T-helper 17 cell (primary cell): Measurements from ENCODE around the gene FBLN2. TPM values are rescaled to one million over a fixed set of nuclear protein-coding genes. Genes with fewer than 3 reads are reported as not detected.
A peak's percentile ranks its signal among the peaks of the same experiment; 100 is the strongest.

Experiments
- ATAC-seq: fragments of 150-1000 bp; cut with Tn5 transposase; 2 replicates; pipeline ENCODE4 v1.10.0; 2021; ENCODE audit warnings: mild to moderate bottlenecking, moderate library complexity
- DNase-seq, 3 donors: peaks; one replicate each; pipeline versions ENCODE4 v3.0.0 to v3.0.0-alpha.2; 2020 to 2021
- H3K9me3 ChIP-seq: one replicate; pipeline ENCODE4 v1.7.0; 2013; ENCODE audit warnings: low read length, mild to moderate bottlenecking; ENCODE audit not compliant: control insufficient read depth, poor library complexity, severe bottlenecking
- H3K27ac Mint-ChIP-seq: one replicate; pipeline ENCODE4 v1.8.0; 2022; ENCODE audit warnings: mild to moderate bottlenecking, moderate library complexity, mixed read lengths
- H3K27me3 Mint-ChIP-seq: one replicate; pipeline ENCODE4 v1.8.0; 2022; ENCODE audit warnings: mixed read lengths
- H3K36me3 Mint-ChIP-seq: one replicate; pipeline ENCODE4 v1.8.0; 2022; ENCODE audit warnings: low read depth, mixed read lengths
- H3K4me1 Mint-ChIP-seq: one replicate; pipeline ENCODE4 v1.8.0; 2022; ENCODE audit warnings: mild to moderate bottlenecking, mixed read lengths
- H3K4me3 Mint-ChIP-seq: one replicate; pipeline ENCODE4 v1.8.0; 2022; ENCODE audit warnings: mild to moderate bottlenecking, moderate library complexity, mixed read lengths
- total RNA-seq, 4 donors: library from RNA in 2 of 4; stranded (reverse) in 2 of 4; gene quantifications; one replicate each; pipeline ENCODE4 v1.2.3 and lab custom pipeline; 2022 to 2026

The FBLN2 gene
- total RNA-seq, 2 donors from 2014 or later: 1.5 TPM; not detected in 1

DNA sequence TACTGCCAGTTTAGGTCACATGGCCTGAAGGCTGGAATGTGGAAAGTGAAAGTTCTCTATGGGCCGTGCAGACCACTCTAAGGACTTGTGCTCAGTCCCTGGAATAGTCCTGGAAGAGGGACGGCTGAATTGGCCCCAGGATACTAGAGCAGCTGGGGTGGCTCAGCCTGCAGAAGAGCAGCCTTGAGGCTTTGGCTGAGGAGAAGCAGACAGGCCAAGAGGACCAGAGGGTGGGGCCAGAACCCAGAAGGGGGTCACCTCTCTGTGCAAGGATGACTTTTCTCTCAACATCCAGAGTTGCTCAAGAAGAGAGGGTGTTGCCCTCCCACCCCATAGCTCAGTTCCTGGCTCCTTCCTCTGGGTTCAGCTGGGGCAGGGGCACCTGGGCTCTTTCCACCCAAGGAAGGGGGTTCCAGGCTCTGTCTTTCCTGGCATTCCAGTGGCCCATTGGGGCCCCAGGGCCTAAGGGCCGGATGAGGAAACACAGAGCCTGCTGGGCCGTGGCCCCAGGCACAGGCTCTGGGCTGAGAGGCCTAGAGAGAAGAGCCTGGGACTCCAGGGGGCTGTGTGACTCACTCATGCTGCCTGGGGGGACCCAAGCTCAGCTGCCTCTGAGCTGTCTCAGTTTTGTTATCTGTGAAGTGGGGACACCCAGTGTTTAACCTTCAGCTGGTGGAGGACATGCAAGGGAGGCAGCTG is 8.5 kb upstream of the FBLN2 start:
- peaks cover 2% of the 10 kb centered on the region for H3K36me3 Mint-ChIP-seq
- H3K4me3 Mint-ChIP-seq: no peak overlapping the region
- no peaks in the 10 kb centered on the region for H3K9me3 ChIP-seq
- DNase-seq (no peak), ATAC-seq (no peak)
- peaks cover 39% of the 10 kb centered on the region for H3K27me3 Mint-ChIP-seq
- peaks cover 19% of the 10 kb centered on the region for H3K4me1 Mint-ChIP-seq
- no peak overlapping the region for H3K27ac Mint-ChIP-seq

DNA sequence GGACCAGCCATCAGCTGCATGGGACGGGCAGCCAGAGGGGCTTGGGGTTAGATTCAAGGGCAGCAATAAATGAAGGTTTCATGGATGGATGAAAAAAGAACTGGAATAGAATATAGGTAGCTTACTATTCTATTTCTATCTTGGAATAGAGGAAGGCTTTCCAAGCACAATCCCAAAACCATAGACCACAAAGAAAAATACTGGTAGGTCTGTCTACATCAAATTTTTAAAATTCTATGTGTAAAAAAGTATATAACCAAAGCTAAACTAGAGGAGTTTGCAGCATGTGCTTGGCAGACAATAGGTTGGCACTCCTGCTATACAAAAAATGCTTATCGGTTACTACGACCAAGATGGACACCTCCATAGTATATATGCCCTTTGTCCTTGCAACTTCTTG is 7.2 kb upstream of the FBLN2 start:
- peaks cover 2% of the 10 kb centered on the region for H3K36me3 Mint-ChIP-seq
- peaks cover 20% of the 10 kb centered on the region for H3K4me1 Mint-ChIP-seq
- DNase-seq: no peak
- no peak overlapping the region for H3K27ac Mint-ChIP-seq
- H3K9me3 ChIP-seq: no peaks in the 10 kb centered on the region
- peaks cover 35% of the 10 kb centered on the region for H3K27me3 Mint-ChIP-seq
- no peak for ATAC-seq
- no peak overlapping the region for H3K4me3 Mint-ChIP-seq

DNA sequence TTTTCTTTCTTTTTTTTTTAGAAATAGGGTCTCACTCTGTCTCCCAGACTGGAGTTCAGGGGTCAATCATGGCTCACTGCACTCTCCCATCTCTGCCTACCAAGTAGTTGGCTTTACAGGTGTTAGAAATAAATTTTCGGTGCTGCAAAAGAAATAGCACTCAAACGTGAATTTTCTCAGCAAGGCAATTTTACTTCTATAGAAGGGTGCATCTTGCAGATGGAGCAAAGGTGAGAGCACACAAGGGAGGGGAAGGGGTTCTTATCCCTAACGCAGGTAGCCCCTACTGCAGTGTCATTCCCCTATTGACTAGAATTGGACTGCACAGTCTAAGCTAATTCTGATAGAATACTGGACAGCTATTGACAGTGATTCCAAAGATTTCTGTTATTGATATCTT is 6.8 kb upstream of the FBLN2 start:
- ATAC-seq: no peak
- peaks cover 17% of the 10 kb centered on the region for H3K4me1 Mint-ChIP-seq
- H3K27me3 Mint-ChIP-seq: peaks cover 35% of the 10 kb centered on the region
- no peaks in the 10 kb centered on the region for H3K9me3 ChIP-seq
- no peak overlapping the region for H3K27ac Mint-ChIP-seq
- no peak for DNase-seq
- no peak overlapping the region for H3K4me3 Mint-ChIP-seq
- peaks cover 2% of the 10 kb centered on the region for H3K36me3 Mint-ChIP-seq

DNA sequence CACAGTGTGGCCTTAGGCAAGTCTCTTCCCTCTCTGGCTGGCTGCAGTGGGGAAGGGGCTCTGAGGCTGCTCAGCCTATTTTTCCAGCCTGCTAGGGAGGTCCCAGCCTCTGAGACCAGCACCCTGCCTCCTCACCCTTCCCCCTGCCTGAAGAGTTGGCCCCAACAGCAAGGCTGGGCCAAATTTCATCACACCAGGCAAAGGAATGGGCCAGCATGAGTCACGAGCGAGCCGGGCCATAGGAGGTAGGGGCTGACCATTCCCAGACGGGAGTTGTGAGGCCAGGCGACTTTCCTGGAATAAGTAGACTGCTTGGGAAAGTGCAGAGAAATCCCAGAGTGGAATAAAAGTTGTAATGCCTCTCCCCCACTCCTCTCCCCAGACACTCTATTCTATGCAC is 5.7 kb upstream of the FBLN2 start:
- Mint-ChIP-seq H3K4me1 (peaks cover 17% of the 10 kb centered on the region), H3K4me3 (no peak overlapping the region), H3K36me3 (peaks cover 7% of the 10 kb centered on the region), H3K27ac (no peak overlapping the region), H3K27me3 (peaks cover 41% of the 10 kb centered on the region)
- no peak for DNase-seq
- no peaks in the 10 kb centered on the region for H3K9me3 ChIP-seq
- no peak for ATAC-seq

DNA sequence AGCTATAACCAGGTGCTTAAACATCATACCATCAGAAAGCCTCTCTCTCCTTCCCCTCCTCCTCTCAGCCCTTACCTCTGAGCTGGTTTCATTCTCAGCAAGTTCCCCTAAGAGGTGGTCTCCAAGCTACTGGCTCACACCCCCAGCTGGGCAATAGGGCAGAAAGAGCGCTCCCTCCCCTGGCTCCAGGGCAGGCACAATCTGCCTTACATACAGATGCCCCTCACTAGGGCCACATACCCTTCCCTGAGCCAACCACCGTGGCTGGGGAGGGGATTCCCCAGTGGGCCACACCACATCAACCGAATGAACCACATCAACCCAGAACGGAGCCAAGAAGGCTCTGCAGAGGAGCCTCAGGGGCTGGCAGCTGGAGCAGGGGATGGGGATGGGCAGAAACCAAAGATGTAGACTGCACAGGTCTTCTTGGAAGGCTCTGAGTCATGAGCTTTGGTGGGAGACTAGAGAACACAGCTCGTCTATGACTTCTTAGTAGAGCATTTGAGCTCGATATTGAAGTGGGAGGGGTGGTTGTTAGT is 4.6 kb upstream of the FBLN2 start:
- Mint-ChIP-seq H3K36me3 (peaks cover 9% of the 10 kb centered on the region), H3K4me3 (peak overlapping the region; percentile 56)

DNA sequence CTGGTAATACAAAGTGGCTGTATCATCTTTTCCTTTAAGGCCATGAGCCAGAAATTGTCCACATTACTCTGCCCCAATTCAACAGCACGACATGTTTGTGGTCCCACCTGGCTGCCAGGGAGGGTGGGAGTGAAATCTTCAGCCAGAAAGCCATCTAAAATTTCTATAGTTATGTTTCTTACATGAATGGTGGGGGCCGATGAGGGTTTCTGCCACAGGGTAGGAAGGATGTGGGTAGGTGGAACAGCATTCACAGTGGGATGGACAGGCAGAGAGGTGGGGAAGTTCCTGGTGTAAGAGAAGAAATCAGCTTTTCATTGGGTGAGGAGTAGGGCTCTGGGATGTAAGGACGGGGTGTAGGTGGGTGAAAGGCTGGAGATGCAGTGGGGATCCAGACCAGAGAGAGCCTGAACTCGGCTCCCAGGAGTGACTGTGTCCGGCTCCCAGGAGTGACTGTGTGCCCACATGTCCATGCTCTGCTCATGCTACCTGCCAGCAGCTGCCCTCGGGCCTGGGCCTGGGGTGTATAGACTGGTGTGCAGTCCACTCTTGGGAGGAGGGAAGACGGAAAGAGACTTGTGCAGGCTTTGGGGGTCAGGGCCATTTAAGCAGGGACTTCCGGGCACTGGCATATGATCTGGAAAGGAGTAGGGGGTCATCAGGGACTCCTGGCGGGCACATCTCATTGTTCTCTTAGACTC is 3.8 kb upstream of the FBLN2 start:
- H3K9me3 ChIP-seq: no peaks in the 10 kb centered on the region
- H3K27me3 Mint-ChIP-seq: peaks cover 40% of the 10 kb centered on the region
- peaks cover 22% of the 10 kb centered on the region for H3K4me1 Mint-ChIP-seq
- peak overlapping the region; percentile 56 for H3K4me3 Mint-ChIP-seq
- ATAC-seq (no peak), DNase-seq (no peak)
- H3K27ac Mint-ChIP-seq: no peak overlapping the region
- H3K36me3 Mint-ChIP-seq: peaks cover 14% of the 10 kb centered on the region

More for the DNA sequence above, 4.6 kb upstream of the FBLN2 start:
- ATAC-seq: peak; percentile 92
- H3K4me1 Mint-ChIP-seq: peaks cover 17% of the 10 kb centered on the region
- H3K27ac Mint-ChIP-seq: no peak overlapping the region
- H3K9me3 ChIP-seq: no peaks in the 10 kb centered on the region
- H3K27me3 Mint-ChIP-seq: peaks cover 39% of the 10 kb centered on the region
- peak in 2 of 3 donors; percentile 29 to 32 for DNase-seq

DNA sequence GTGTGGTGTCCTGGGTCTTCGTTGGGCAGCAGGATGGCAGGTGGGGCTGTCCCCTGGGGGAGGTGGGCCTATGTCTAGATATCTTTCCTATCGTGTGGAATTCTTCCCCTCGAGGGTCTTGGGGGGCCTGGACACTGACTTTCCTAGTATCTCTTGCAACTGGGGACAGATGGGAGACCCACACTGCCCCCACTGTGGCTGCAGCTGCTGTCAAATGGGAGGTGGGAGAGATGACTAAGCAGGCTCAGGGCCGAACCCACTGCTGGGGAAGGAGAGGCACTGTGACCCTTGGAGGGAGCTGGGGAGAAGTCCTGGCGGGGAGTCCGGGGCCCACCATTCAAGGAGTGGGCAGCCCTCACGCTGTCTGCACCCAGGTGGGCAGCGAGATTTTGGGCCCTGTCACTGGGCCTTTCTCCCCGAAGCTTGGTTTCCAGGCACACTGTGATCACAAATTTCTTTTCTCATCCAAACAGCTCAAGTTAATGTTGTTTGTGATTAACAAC is 2.9 kb upstream of the FBLN2 start:
- DNase-seq (no peak), ATAC-seq (no peak)
- peaks cover 14% of the 10 kb centered on the region for H3K36me3 Mint-ChIP-seq
- H3K27ac Mint-ChIP-seq: no peak overlapping the region
- H3K4me3 Mint-ChIP-seq: no peak overlapping the region
- peaks cover 45% of the 10 kb centered on the region for H3K27me3 Mint-ChIP-seq
- H3K9me3 ChIP-seq: no peaks in the 10 kb centered on the region
- H3K4me1 Mint-ChIP-seq: peaks cover 22% of the 10 kb centered on the region

DNA sequence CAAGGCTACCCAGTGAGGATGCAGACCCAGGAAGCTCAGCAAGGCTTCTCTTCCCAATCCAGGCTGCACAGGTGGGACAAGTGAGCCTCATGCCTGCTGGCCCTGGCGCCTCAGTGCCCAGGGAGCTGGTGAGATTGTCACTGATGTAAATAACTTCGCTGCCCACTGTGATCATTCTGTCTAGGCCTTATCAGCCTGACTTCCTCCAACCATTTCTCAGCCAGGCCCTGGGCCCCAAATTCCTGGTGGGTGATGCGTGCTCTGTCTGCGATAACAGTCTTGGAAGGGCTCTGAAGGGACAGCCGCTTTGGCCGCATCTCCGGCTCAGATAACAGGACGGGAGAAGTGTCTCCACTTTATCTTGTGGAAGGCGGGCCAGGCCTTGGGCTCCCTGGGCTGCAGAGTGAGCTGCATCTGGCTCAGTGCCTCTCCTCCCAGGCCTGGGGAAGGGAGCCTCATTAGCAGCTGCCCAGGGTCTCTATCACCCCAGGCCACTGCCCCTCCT is 2.2 kb upstream of the FBLN2 start:
- no peak for ATAC-seq
- no peak for DNase-seq
- no peaks in the 10 kb centered on the region for H3K9me3 ChIP-seq
- peaks cover 22% of the 10 kb centered on the region for H3K4me1 Mint-ChIP-seq
- peaks cover 14% of the 10 kb centered on the region for H3K36me3 Mint-ChIP-seq
- H3K27me3 Mint-ChIP-seq: peaks cover 49% of the 10 kb centered on the region
- no peak overlapping the region for H3K27ac Mint-ChIP-seq
- no peak overlapping the region for H3K4me3 Mint-ChIP-seq

DNA sequence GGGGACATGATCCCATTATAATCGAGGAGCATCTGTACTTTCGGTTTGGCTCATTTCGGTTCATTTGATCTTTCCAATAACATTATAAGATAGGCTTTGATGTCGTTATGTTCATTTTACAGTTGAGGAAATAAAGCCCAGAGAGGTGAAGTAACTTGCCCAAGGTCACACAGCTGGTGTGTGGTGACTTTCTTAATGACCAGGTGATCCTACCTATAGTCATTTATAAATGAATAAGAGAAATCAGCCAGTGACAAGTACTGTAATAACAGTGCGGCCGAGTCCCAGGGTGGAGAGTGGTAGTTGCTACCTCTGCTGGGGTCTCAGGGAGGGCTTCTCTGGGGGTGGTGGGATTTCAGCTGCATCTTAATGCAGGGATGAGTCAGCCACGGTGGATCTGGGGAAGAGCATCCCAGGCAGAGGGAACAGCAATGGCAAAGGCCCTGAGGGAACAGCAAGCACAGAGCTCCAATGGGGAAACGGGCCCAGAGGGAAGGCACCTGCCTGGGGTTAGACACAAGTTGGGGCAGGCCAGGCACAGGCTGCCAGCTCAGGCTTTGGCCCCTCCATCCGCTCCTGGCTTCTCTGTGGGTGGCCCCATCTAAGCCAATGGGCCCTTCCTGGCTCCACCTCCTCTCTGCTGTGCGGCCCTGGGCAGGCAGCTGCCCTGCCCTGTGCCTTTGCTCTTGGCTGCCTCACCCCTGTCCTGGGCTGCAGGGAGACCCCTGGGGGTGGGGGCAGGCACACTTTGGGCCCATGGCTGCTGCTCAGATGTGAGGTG is 1.1 kb upstream of the FBLN2 start:
- ATAC-seq (no peak), DNase-seq (no peak)
- Mint-ChIP-seq H3K27me3 (peaks cover 60% of the 10 kb centered on the region), H3K36me3 (peaks cover 14% of the 10 kb centered on the region), H3K4me3 (peak overlapping the region; percentile 76), H3K4me1 (peaks cover 23% of the 10 kb centered on the region), H3K27ac (no peak overlapping the region)
- H3K9me3 ChIP-seq: no peaks in the 10 kb centered on the region

DNA sequence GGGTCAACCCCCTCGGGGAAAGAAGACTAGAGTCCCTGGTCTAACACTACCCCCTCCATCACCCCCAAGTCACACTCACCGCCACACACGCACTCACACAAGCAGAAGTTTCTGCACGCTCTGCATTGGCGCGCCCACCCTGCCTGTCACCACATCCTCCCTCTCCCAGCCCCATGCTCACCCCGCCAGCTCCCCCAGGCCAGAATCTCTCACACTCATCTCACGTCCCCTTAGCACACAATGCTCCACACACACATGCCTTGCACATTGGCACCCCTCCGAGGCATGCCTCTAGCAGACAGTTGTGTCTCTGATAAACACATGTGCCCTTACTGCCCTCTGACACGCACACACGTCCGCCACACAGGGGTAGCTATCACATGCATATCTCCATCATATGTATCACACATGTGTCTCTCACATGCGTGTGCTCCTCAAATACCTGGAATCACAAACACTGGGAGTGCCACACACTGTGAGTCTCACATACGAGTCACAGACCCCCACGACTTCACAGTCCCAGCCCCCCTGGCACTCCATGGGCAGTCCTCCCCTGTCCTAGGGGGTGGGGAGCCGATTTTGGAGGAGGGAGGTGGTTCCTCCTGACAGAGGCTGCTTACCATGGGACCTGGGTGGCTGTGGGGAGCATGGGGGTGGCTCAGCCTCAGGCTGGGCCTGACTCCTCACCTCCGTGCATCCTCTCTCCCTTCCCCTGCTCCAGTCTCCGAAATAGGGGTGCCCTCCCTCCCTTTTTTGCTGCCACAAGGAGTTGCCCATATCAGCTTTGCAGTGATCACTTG is 898 bp downstream of the FBLN2 start:
- peaks cover 14% of the 10 kb centered on the region for H3K36me3 Mint-ChIP-seq
- no peak for ATAC-seq
- no peak for DNase-seq
- H3K4me3 Mint-ChIP-seq: peak overlapping the region; percentile 88
- peaks cover 18% of the 10 kb centered on the region for H3K4me1 Mint-ChIP-seq
- H3K27me3 Mint-ChIP-seq: peaks cover 72% of the 10 kb centered on the region
- no peaks in the 10 kb centered on the region for H3K9me3 ChIP-seq
- no peak overlapping the region for H3K27ac Mint-ChIP-seq

DNA sequence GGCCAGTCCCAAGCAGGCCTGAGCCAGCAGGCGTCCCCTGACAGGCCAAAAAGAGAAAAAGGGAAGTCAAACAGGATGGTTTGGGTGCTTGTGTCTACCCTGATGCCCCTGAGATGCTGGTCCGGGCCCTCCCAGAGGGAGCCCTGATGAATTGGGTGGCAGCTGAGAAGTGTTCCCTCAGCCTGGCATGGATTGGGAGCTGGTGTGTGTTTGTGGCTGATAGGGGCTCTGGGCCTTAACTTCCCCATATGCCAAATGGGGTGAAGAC is 1.4 kb downstream of the FBLN2 start:
- Mint-ChIP-seq H3K36me3 (peaks cover 12% of the 10 kb centered on the region), H3K4me3 (peak overlapping the region; percentile 88), H3K4me1 (peaks cover 13% of the 10 kb centered on the region), H3K27me3 (peaks cover 67% of the 10 kb centered on the region), H3K27ac (no peak overlapping the region)
- no peaks in the 10 kb centered on the region for H3K9me3 ChIP-seq
- ATAC-seq (no peak), DNase-seq (no peak)

DNA sequence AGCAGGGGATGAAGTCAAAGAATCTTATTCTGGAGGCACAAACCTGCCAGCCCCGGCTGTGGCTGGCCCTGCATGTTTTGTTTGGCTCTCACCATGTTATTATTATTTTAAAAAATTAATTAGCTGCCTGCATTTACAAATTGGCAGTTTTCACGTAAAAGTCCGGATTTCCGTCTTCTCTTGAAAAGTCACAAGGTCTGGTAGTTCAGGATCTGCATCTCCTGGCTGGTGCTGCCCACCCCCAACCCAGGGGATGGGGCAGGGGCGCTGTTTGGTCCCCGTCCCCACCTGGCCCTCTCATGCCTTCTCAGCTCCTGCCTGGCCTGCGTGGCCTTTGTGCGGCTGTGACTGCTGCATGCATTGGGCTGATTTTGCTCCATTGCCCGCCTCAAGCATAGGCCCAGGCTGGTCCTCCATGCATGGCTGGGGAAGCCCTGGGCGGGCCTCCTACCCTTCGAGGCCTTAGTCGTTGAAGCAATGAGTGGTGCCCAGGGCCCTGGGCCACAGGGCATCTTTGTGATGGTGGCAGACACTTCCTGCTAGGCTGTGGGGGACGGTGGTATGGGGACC is 2.0 kb downstream of the FBLN2 start:
- H3K27ac Mint-ChIP-seq: no peak overlapping the region
- peaks cover 68% of the 10 kb centered on the region for H3K27me3 Mint-ChIP-seq
- DNase-seq (no peak), ATAC-seq (no peak)
- peaks cover 12% of the 10 kb centered on the region for H3K36me3 Mint-ChIP-seq
- H3K9me3 ChIP-seq: no peaks in the 10 kb centered on the region
- no peak overlapping the region for H3K4me3 Mint-ChIP-seq
- H3K4me1 Mint-ChIP-seq: peaks cover 10% of the 10 kb centered on the region
